Astrocyte (in vitro differentiated cells and primary cell): ENCODE results near the gene ABT1.

Experiments
- CTCF ChIP-seq: IDR thresholded peaks from 2 replicates; pipeline ENCODE4 v1.5.1; 2011; ENCODE audit warnings: low read depth, mild to moderate bottlenecking, inconsistent platforms, low read length, moderate library complexity; ENCODE audit not compliant: insufficient read depth
- EZH2 ChIP-seq: IDR thresholded peaks from 2 replicates; pipeline ENCODE4 v1.6.1; 2012; ENCODE audit warnings: mild to moderate bottlenecking, low read length, inconsistent platforms; ENCODE audit not compliant: insufficient read depth

- no peak for TF ChIP-seq CTCF
- TF ChIP-seq EZH2: no peak
These were observed at the start of gene ABT1 for GRCh38 chr6:26596579-26597388.
